Muscle of arm (tissue), 12 donors: Measurements from ENCODE around the gene MAGED1. TPM values are rescaled to one million over a fixed set of nuclear protein-coding genes. Genes with fewer than 3 reads are reported as not detected.
"Not testable (repeated sequence)": the region's sequence is repeated elsewhere in the genome, so short reads cannot be mapped to it uniquely, and the experiment has no call there.

Experiments used
- DNase-seq: peaks from one replicate; pipeline ENCODE4 v3.0.0-alpha.2; 2013
- polyA plus RNA-seq, 12 donors: library from polyadenylated mRNA; unstranded; fragments of 120-200 nt; gene quantifications; one replicate each; pipeline ENCODE4 v1.2.1, GENCODE V29; 2013; ENCODE audit not compliant: insufficient read length in 12 of 12

Gene MAGED1
- polyA plus RNA-seq, 12 donors: 173 to 380 (median 295) TPM; not detected in 1

DNA sequence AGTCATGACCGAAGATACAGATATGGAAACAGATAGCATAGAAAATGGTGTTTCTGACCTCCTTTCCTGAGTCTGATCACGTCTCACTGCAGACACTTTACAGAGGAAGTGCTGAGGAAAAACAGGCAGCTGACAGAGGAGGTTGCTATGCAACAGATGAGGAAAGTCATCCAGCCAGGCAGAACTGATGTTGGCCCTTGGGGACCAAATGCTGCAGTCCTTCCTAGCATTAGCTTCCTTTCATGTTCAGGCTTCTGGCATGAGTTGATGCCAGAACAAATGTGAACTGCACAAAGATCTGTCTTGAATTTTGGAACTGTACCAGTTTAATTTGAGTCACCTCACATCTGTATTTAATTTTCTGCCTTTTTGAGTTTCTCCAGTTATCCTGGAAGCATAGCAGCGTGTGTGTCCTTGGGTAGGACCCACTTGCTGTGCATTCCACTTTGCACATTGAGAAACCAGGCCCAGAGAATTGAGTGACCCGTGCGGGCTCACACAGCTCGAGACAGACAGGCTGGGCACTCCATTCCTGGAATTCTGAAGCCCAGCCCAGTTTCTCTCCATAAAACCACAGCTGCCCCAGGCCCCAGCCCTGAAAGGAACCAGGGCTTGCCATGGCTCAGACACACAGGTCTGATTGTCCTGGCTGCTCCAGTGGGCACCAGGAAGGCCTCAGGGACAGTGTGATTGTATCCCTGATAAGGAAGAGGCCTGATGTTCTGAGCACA is 1.4 kb upstream of the MAGED1 start:
- peak; percentile 88 for DNase-seq

DNA sequence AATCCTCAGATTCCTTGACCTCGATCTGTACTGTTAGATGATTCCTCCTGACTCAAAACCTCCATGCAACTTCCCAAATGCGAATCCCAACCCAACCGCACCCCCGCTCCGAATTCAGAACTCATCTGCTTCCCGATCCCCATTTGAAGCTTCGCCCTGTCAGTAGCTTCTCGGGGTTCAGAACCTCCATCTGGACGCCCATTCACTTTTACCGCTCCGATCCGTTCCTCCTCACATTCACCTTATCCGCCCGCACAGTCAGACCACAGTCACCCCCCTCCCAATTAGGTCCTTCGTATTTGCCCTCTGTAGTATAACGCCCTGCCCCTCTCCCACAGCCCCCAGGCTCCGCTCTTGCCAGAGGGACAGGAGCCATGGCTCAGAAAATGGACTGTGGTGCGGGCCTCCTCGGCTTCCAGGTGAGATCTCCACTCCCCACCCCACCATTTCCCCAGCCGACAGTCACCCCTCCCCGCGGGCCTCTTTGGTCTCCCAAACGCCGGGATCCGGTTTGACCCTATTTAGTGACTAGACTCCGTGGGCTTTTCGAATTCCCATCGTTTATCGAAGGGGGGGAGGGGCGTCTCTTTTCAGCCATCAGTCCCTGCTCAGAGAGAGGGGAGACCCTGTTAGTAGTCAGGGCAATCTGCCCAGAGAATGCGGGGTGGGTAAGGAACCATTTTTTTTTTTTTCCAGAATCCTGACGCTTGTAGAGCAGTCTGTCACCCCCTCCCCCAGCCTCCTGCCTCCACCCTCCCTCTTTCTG is 691 bp downstream of the MAGED1 start:
- peak; percentile 63 for DNase-seq

DNA sequence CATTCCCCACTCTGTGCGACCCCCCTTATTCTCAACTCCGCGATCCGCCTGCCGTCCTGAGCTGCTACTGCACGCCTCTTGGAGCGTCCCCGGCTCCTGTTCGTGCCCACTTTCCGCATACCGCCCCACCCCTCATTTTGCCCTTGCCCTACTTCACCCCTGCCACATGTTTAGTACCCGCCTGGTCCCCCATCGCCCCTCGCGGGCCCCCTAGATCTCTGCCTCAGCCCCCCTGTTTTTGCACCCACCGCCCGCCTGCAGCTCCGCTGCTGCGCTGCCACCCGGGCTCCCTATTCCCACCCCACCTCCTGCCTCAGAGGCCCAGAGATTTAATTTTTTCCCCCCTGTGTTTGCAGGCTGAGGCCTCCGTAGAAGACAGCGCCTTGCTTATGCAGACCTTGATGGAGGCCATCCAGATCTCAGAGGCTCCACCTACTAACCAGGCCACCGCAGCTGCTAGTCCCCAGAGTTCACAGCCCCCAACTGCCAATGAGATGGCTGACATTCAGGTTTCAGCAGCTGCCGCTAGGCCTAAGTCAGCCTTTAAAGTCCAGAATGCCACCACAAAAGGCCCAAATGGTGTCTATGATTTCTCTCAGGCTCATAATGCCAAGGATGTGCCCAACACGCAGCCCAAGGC is 1.4 kb downstream of the MAGED1 start:
- DNase-seq: peak; percentile 31

DNA sequence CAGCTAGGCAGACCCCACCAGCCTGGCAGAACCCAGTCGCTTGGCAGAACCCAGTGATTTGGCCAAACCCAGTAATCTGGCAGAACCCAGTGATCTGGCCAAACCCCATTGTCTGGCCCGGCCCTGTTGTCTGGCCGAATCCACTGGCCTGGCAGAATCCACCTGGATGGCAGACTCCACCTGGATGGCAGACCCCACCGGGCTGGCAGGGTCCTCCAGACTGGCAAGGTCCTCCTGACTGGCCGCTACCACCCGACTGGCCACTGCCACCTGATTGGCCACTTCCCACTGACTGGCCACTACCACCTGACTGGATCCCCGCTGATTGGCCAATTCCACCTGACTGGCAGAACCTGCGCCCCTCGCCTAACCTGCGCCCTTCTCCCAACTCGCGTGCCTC is 3.2 kb downstream of the MAGED1 start:
- DNase-seq: no peak

DNA sequence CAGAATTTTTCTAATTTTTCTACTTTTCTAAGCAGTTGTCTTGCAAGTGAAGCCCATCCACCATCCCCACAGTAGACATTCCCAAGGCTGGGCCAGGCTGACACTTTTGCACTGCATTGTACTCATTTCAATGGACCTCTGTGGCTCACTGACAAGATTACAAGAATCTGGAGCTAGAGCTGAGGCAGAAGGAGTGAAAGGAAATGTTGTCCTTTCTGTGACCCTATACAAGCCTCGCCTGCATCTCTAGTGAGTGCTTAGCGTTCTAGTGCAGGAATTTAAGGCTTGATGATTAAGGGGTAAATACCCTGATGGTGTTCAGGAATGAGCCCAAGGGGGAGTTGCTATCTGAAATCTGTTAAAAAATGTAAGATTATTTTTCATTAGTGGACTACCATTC is 6.3 kb downstream of the MAGED1 start:
- DNase-seq: no peak

DNA sequence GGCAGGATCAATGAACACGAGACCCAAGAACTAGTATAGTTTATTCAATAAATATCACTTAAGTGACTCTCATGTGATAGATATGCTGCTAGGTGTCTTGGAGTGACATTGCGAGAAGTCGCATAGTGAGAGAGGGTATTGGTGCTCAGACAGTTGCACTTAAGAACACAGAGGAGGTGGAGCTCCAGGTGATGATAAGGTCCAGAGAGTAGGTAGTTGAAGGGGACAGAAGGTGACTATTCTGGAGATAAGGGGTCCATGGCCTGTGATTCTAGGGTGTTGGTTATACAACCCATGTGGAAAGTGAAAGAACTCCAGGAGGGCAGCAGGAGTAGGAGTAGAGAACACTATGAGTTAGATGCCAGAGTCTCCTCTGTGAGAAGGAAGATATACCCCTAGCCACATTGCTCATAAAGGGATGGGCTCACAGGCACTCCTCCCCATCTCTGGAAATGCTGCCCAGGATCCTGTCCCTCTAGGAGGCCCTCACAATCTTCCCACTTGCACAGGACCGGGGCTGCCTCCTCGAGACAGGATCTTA is 9.2 kb downstream of the MAGED1 start:
- no peak for DNase-seq

DNA sequence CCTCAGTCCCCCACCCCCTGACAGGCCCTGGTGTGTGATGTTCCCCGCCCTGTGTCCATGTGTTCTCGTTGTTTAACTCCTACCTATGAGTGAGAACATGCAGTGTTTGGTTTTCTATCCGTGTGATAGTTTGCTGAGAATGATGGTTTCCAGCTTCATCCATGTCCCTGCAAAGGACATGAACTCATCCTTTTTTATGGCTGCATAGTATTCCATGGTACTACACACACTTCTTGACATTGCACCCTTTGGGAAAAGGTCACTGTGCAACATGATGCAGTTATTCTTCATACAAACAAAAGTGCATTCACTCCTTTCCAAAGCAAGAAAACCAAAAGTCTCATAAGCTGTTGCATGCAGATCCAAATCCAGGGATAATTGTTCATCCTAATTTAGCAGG is 11.7 kb downstream of the MAGED1 start:
- not testable (repeated sequence) for DNase-seq

DNA sequence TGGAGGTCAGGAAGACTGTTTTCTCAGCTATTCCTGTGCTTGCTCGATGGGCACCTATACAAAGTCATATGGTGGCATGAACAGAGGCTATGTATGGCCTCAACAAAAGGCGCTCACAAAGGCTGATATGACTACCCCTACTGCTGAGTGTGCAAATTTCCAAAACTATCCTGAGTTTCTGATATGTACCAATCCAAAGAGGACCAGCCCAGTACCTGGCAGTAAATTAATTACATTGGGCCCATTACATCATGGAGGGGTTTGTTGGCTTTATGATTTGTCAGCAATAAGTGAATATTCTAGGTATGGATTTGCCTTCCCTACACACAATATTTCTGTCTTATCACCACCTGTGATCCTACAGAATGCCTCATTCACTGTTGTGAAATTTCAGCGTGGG is 12.3 kb downstream of the MAGED1 start:
- no peak for DNase-seq

DNA sequence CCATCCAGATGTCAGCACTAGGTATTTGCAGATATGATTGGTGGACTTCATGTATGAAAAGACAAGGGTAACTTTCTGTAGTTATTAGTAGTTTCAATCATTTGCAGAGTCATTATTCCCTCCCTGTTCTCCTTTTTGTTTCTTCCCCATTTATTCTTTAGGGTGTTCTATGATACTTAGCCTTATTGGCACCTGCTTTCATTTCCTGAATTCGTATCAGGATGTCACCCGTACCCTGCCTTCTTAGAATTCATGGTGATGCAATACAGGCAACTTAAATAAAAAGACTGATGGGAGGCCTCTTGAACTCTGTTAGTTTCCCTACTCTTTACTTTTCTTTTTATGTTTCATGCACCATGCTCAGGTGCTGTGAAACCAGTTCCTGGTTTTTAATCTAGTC is 24.2 kb downstream of the MAGED1 start:
- DNase-seq: no peak

DNA sequence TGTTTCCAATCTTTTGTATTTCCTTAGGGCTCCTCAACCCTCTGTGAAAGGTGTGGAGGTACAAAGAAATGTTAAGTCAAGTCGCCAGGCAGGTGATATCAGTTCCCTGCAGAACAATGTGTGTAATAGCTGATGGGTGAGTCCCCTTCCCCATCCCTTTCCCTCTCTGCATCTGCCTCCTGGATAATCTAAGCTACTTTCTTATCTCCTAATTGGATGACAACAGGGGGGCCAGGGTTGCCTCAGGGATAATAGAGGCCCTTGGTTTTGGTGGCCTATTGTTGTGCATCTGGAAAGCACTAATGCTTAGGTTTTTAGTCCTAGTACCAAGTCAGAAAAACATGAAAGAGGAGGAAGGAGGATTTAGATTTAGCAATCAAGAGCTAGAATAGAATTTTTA is 29.1 kb downstream of the MAGED1 start:
- DNase-seq: no peak

DNA sequence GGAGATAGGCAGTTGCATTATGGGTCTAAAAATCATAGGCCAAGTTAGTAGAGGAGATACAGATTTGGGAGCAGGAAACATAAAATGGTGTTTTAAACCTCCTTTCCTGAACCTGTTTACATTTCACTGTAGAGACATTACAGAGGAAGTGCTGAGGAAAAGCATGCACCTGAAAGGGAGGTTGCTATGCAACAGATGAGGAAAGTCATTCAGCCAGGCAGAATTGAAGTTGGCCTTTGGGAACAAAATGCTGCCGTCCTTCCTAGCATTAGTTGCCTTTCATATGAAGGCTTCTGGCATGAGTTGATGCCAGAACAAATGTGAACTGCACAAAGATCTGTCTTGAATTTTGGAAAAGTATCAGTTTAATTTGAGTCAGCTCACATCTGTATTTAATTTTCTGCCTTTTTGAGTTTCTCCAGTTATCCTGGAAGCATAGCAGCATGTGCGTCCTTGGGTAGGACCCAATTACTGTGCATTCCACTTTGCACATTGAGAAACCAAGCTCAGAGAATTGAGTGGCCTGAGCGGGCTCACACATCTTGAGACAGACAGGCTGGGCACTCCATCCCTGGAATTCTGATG is 38.2 kb downstream of the MAGED1 start:
- peak; percentile 35 for DNase-seq

Other genes starting within 250 kb of the MAGED1 start
- gene CENPVL2, start 210.8 kb upstream of the MAGED1 start, polyA plus RNA-seq: not detected
- gene CENPVL1, start 183.1 kb upstream of the MAGED1 start, polyA plus RNA-seq: not detected
- gene GSPT2, start 150.2 kb upstream of the MAGED1 start, polyA plus RNA-seq: 10 to 100 TPM in 7 of 12 donors, 1 to 10 TPM in 4, not detected in 1; 8.4 to 12.7 (median 10.5) TPM
- 10 to 100 TPM in 11 of 12 donors, not detected in 1; 18.7 to 63.3 (median 50.0) TPM for gene MAGED4B, start 175.6 kb downstream of the MAGED1 start, polyA plus RNA-seq